Daoy (cell line): Measurements from ENCODE around the gene HIF1A. TPM values are rescaled to one million over a fixed set of nuclear protein-coding genes. Genes with fewer than 3 reads are reported as not detected.
A peak's percentile ranks its signal among the peaks of the same experiment; 100 is the strongest.
"Not testable (repeated sequence)": the region's sequence is repeated elsewhere in the genome, so short reads cannot be mapped to it uniquely, and the experiment has no call there.

Experiments used
- DNase-seq: peaks from one replicate; pipeline ENCODE4 v3.0.0-alpha.2; 2015; ENCODE audit warnings: low read depth
- total RNA-seq: library from RNA; depleted of rRNA; stranded (reverse); fragments of >200 nt; shearing (Covaris generic); gene quantifications from 2 replicates; pipeline ENCODE4 v1.2.3, GENCODE V29; 2014

HIF1A gene
- total RNA-seq, 1 experiment from 2014 or later, result 258 TPM

- no peak for DNase-seq
These were observed 22.0 kb upstream of the HIF1A start for GRCh38 chr14:61673305-61673704.

DNA sequence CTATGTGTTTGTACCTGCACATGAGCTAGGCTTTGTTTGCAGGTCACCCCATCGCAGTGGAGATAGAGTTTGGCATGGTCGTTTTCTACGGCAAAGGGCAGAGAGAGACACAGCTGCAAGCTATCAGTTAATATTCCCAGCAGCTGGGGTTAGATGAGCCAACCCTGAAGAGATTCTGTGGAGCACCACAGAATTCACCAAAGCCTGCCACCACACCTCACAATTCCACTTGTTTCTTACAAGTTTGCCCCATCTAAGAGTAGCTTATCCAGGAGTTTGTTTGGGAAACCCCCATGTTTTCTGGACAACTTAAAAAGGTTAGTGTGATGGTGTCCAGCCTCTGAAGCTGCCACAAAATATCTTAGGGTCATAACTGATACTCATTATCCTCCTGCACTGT, 20.0 kb upstream of the HIF1A start:
- no peak for DNase-seq

- DNase-seq, result no peak
These were observed 17.8 kb upstream of the HIF1A start for GRCh38 chr14:61677479-61677878.

DNA sequence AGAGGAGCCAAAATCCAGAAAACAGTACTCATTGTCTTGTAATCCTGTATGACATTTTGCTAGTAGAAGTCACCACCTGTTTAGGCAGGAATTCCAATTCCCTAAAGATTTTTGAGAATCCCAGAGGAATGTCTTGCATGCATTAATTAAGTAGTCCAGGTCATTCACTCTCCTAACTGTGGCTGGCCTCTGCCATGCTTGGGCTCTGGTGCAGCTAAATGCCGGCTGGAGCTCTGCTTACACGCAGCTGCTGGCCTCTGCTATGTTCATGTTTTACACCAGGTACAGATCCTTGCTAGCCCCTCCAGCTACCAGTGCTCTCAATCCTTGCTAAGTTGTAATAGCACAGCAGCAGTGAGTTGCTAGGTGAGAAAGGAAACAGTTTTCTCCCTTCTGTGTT, 16.3 kb upstream of the HIF1A start:
- no peak for DNase-seq

- DNase-seq, result no peak
These were observed 13.9 kb upstream of the HIF1A start for GRCh38 chr14:61681413-61681812.

GRCh38 chr14:61683108-61683507, 12.2 kb upstream of the HIF1A start:
- no peak for DNase-seq

GRCh38 chr14:61690039-61690438, 5.3 kb upstream of the HIF1A start:
- DNase-seq, result no peak

GRCh38 chr14:61690982-61691381, 4.3 kb upstream of the HIF1A start:
- DNase-seq, result no peak

GRCh38 chr14:61691495-61691894, 3.8 kb upstream of the HIF1A start:
- DNase-seq, result no peak

- no peak for DNase-seq
These were observed 1.3 kb upstream of the HIF1A start for GRCh38 chr14:61694039-61694438.

- DNase-seq, result peak; percentile 73
These were observed 598 bp downstream of the HIF1A start for GRCh38 chr14:61695695-61696527.

DNA sequence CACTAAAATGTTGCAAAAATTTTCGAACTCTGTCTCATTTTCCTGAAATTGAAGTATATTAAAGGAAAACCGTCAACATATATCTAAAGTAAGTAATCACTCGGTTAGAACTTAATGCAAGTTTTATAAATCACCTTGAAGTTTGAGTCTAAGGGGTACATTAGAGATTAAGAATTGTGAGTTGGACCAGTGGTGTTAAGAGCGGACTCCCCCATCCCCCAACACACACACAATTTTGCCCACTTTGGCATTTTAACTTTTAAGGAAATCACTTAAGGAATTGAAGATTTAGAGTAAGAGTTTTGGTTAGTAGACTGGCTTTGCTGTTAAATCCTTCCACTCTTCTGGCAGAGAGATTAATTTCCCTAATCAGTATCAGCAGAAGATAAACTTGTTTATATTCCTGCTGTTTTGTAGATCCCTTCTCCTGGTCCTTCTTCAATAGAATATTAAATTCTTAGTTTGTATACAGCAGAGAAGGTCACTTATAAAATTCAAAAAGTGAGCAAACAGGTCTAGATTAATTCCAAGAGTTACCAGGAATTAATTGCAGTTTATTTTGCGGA, 1.5 kb downstream of the HIF1A start:
- DNase-seq, result no peak

DNA sequence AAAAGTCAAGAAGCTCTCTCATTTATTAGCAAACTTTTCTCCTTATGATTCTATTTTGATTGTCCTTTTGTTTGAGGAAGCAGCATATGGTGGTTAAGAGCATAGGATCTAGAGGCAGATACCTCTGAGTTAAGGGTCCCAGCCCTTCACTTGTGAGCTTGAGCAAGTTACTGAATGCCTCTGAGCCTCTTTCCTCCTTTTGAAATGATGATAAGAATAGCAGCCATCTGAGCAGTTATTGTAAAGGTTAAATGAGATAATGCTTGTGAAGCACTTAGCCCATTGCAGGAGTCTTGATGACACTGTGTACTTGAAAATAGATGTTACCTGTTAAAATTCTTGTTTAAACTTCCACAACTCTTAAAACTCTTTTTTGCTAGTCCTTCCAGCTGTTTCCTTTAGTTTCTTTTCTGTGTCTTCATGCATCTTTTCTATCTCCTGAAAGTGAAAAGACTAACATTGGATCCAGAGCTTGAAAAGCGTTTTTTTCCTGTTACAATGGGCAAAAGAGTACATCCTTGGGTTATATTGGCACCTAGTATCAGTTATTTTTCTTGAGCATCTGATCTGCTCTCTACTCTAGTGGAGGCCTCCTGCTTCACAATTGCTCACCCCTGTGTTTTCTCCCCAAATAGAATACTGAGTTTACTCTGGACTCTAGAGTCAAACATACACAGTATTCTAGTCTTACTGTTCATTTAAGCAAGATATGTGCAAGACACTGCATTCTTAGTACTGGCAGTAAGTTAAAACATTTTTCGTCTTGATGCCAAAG, 3.1 kb downstream of the HIF1A start:
- no peak for DNase-seq

DNA sequence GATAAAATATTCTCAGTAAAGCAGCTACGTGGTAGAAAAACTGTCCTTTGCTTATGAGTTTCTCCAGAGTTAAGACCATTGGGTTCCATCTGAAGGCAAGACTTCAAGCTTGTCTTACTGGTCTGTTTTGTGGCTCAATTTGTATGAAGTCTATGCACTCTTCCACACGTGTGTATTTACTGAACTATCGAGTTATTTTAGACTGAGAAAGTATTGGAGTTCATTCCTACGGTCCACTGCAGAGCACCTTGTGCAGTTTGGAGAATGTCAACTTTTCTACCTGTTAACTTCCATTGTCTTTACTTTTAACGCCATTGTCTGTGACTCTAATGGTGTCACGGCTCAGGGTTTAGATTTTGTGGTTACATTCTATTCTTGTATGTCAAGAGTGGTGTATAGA, 3.7 kb downstream of the HIF1A start:
- no peak for DNase-seq

DNA sequence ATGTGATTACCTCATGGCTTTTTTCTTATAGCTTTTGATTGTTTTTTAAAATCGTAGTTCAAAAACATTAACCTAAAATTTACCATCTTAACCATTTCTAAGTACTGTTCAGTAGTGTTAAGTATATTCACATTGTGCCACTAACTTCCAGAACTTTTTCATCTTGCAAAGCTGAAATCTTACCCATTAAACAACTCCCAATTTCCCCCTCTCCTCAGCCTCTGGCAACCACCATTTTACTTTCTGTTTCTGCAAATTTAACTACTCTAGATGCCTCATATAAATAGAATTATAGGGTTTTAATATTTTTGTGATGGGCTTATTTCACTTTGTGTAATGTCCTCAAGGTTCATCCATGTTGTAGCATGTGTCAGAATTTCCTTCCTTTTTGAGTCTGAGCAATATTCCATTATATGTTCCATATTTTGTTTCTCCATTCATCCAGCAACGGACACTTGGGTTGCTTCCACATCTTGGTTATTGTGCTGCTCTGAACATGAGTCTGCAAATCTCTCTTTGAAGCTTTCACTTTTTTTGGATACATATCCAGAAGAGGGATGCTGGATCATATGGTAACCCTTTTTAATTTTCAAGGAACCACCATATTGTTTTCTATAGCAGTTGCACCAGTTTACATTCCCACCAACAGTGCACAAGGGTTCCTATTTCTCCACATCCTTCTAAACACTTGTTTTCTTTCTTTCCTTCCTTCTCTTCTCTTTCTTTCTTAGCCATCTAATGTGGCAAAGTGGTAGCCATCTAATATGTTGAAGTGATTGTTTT, 5.0 kb downstream of the HIF1A start:
- DNase-seq, result no peak

- DNase-seq, result no peak
These were observed 6.6 kb downstream of the HIF1A start for GRCh38 chr14:61701946-61702345.

DNA sequence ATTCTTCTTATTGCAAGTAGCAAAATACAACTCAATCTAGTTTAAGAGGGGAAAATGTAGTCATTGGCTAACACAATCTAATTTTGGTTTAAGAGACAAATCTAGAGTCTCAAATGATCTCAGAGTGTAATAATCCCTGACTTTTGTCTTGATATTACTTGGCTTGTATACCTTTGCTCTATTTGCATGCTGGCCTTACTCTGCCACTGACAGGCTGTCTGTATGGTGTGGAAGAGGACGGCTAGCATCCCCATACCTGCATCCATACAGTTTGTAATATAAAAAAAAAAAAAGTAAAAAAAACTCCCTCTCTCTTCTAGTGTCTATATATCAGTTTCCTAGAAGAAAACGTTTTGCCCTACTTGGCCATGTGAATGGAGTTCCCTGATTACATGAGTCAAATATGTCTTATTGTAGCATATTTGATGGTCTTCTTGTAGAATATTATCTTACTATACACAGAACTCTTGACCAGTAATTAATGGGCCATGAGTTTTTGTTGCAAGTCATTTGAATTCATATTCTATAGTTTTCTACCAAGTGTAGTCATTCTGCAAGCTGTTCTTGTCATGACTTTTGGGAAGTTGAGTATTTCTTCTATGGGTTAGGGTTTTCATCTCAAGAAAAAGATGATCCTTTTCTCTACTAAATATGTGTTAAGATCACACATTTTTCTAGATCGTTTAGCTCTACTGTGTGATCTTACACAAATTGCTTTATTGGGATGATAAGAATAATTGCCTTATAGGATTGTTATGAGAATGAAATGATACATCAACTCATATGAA, 8.2 kb downstream of the HIF1A start:
- no peak for DNase-seq

DNA sequence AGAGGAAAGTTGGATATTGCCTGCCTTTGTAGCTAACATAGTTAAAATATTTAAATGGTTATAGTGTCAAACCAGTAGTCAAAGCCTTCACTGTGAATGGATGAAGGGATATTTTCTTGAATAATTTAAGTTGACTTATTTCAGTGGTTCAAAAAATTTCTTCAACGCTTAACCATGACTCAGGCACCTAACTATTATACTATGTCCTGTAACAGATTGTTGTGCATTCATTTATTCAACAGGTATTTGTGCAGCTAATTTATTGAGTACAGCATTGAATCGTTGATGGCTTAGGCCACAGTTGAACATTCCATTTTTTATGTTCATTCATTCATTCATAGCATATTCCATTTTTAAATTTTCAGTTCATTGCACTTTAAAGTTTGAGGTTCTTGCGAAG, 9.2 kb downstream of the HIF1A start:
- DNase-seq, result no peak

DNA sequence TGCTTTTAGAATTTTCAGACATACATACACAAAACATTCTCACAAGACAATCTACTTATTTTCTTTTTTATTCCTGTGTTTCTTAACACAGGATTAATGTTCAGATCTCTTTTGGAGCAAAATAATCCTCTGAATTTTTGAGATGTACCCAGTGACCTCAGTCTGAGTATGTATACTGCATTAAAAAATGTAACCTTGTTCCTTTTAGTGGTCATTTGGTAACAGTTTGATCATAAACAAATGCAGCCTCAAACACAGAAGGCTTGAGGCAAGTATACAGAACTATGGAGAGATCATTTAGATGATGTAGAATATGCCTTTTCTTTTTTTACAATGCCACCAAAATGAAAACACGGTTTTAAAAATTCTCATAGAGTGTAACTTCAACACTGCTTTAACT, 9.7 kb downstream of the HIF1A start:
- no peak for DNase-seq

- DNase-seq, result no peak
These were observed 10.9 kb downstream of the HIF1A start for GRCh38 chr14:61706096-61706690.

- not testable (repeated sequence) for DNase-seq
These were observed 12.5 kb downstream of the HIF1A start for GRCh38 chr14:61707774-61708173.
